ENCODE data around the gene GPR82. TPM values are rescaled to one million over a fixed set of nuclear protein-coding genes. Genes with fewer than 3 reads are reported as not detected.

GPR82 gene
- polyA plus RNA-seq, 2 of the 4 experiments (the other 2 are of a cell fraction): not detected

DNA sequence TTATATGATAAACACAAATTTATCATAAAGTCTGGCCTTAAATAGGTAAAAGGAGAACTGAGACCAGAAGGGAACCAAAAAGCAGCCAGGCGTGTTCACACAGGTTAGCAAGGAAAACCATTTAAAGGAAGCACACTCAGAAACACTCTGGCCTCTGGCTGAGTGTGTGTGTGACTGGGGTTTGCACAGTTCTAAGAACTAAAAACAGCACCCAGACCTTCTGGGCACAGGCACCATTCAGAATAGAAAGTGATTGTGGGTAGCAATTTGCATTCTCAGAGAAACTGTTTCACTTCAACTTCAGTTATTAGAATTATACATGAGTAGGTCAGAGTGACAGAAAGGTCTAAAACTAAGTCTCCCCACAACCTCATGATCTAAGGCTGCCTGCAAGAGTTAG is 10.0 kb downstream of the GPR82 start:
- ATAC-seq (no peak), DNase-seq (ENCODE audit: low read depth in 1 of 2, low spot score in 1 of 2) (no peak), FAIRE-seq (peak; percentile 13)
- Histone ChIP-seq H3K27ac (no peak overlapping the region), H3K4me1 (0 out of 3 replicates have a peak, but pooled peaks cover 4% of the 10 kb centered on the region), H3K4me3 (no peak overlapping the region), H3K9me3 (no peaks in the 10 kb centered on the region), H3K4me2 (no peak overlapping the region)
- ChIA-PET CTCF (no interaction called here), POLR2A (no interaction called here)
- TF ChIP-seq PBX3 (IDR thresholded peaks at IDR 0.05): no peak
- no peak for TF ChIP-seq CEBPB (IDR thresholded peaks at IDR 0.05)
- TF ChIP-seq CHD2 (IDR thresholded peaks at IDR 0.05; ENCODE audit: low read length, partially characterized antibody): no peak
- TF ChIP-seq FOSL2 (IDR thresholded peaks at IDR 0.05): no peak
- no peak for TF ChIP-seq FOSL2 (CRISPR knock-in tag; IDR thresholded peaks at IDR 0.05)
- 90% methylated on average over 1 of the region's 1 CpG for WGBS (ENCODE audit: missing lambda C conversion rate)

- H3K4me3 ChIP-seq: no peak overlapping the region
- no peak for FAIRE-seq
- ChIA-PET POLR2A (no interaction called here), CTCF (interaction anchor here (1.9 kb wide), 1 partner anchor 17 kb away, joined by 5 read pairs; no protein-coding TSS in a partner anchor)
- TF ChIP-seq HOXA7 (CRISPR knock-in tag; IDR thresholded peaks at IDR 0.05): no peak
- peak; percentile 47 to 56 for TF ChIP-seq RAD21 (conservative IDR thresholded peaks at IDR 0.05 in 1 of 2, IDR thresholded peaks at IDR 0.05 in 1 of 2)
- TF ChIP-seq SMC3 (IDR thresholded peaks at IDR 0.05): peak; percentile 56
- peak; percentile 50 for TF ChIP-seq CTCF (IDR thresholded peaks at IDR 0.05)
- peak; percentile 15 to 30 for DNase-seq (ENCODE audit: low read depth in 1 of 2, low spot score in 1 of 2)
- no peak overlapping the region for H3K27ac ChIP-seq
- ATAC-seq: peak; percentile 82 to 89
- H3K4me1 ChIP-seq: 0 out of 3 replicates have a peak, but pooled peaks cover 4% of the 10 kb centered on the region
- H3K9me3 ChIP-seq: no peaks in the 10 kb centered on the region
- 0% methylated on average over 1 of the region's 1 CpG for whole genome bisulfite sequencing (ENCODE audit: missing lambda C conversion rate)
- H3K4me2 ChIP-seq: no peak overlapping the region
These were observed 10.5 kb downstream of the GPR82 start for GRCh38 chrX:41734530-41734929.

DNA sequence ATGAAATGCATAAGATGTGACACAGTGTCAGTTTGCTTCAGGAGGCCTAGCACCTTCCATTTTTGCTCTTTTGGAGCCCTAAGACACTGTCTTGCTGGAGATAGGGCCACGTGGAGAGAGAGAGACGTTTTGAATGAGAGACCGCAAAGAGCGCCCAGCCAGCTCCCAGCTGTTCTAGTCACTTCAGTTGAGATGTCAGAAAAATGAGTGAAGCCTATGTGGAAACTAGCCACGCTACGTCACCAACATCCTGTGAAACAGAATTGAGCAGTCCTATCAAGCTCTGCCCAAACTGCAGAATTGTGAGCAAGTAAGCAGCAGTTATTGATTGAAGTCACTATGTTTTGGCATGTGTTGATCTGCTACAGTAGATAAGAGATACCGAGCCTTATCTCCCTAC is 13.1 kb downstream of the GPR82 start:
- Histone ChIP-seq H3K4me2 (no peak overlapping the region), H3K9me3 (no peaks in the 10 kb centered on the region), H3K27ac (no peak overlapping the region), H3K4me3 (no peak overlapping the region), H3K4me1 (no peaks in the 10 kb centered on the region)
- no peak for FAIRE-seq
- DNase-seq (ENCODE audit: low read depth in 1 of 2, low spot score in 1 of 2): no peak
- ChIA-PET POLR2A (no interaction called here), CTCF (no interaction called here)
- no peak for ATAC-seq
- WGBS (ENCODE audit: missing lambda C conversion rate): 88% methylated on average over 7 of the region's 7 CpGs
- TF ChIP-seq REST (IDR thresholded peaks at IDR 0.05) (no peak), ZFP36 (IDR thresholded peaks at IDR 0.05; ENCODE audit: borderline replicate concordance, partially characterized antibody) (no peak), HOXB13 (CRISPR knock-in tag; IDR thresholded peaks at IDR 0.05; ENCODE audit: low read depth) (no peak), MAZ (IDR thresholded peaks at IDR 0.05; ENCODE audit: borderline replicate concordance, low read depth, low read length) (no peak), FOSB (CRISPR knock-in tag; IDR thresholded peaks at IDR 0.05) (no peak), RNF2 (IDR thresholded peaks at IDR 0.05; ENCODE audit: borderline replicate concordance, low read depth) (no peak), TFCP2L1 (CRISPR knock-in tag; IDR thresholded peaks at IDR 0.05) (no peak), NFE2L2 (conservative IDR thresholded peaks at IDR 0.05; ENCODE audit: low read length) (no peak), POLR2AphosphoS2 (conservative IDR thresholded peaks at IDR 0.05; ENCODE audit: low read length) (no peak), HEYL (CRISPR knock-in tag; IDR thresholded peaks at IDR 0.05) (no peak), RCOR1 (IDR thresholded peaks at IDR 0.05; ENCODE audit: low read depth, low read length) (no peak), CBX2 (IDR thresholded peaks at IDR 0.05; ENCODE audit: borderline replicate concordance, low read depth) (no peak), EHF (CRISPR knock-in tag; IDR thresholded peaks at IDR 0.05) (no peak), GATA3 (IDR thresholded peaks at IDR 0.05; ENCODE audit: borderline replicate concordance) (no peak), MAFK (IDR thresholded peaks at IDR 0.05; ENCODE audit: partially characterized antibody) (no peak), JUN (IDR thresholded peaks at IDR 0.05) (no peak)
- TF ChIP-seq, protein P1, sequence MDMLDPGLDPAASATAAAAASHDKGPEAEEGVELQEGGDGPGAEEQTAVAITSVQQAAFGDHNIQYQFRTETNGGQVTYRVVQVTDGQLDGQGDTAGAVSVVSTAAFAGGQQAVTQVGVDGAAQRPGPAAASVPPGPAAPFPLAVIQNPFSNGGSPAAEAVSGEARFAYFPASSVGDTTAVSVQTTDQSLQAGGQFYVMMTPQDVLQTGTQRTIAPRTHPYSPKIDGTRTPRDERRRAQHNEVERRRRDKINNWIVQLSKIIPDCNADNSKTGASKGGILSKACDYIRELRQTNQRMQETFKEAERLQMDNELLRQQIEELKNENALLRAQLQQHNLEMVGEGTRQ (IDR thresholded peaks at IDR 0.05): no peak
- TF ChIP-seq, protein P2, sequence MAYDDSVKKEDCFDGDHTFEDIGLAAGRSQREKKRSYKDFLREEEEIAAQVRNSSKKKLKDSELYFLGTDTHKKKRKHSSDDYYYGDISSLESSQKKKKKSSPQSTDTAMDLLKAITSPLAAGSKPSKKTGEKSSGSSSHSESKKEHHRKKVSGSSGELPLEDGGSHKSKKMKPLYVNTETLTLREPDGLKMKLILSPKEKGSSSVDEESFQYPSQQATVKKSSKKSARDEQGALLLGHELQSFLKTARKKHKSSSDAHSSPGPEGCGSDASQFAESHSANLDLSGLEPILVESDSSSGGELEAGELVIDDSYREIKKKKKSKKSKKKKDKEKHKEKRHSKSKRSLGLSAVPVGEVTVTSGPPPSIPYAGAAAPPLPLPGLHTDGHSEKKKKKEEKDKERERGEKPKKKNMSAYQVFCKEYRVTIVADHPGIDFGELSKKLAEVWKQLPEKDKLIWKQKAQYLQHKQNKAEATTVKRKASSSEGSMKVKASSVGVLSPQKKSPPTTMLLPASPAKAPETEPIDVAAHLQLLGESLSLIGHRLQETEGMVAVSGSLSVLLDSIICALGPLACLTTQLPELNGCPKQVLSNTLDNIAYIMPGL (CRISPR knock-in tag; IDR thresholded peaks at IDR 0.05; ENCODE audit: borderline replicate concordance): no peak

Data from A549 (cell line).